CD4-positive, CD25-positive, alpha-beta regulatory T cell (primary cell): ENCODE data around the gene N4BP2L1. TPM values are rescaled to one million over a fixed set of nuclear protein-coding genes. Genes with fewer than 3 reads are reported as not detected.
A peak's percentile ranks its signal among the peaks of the same experiment; 100 is the strongest.

Source experiments
- ATAC-seq, 2 donors: fragments of 150-1000 bp; cut with Tn5 transposase; one replicate each; pipeline ENCODE4 v1.10.0; 2021; ENCODE audit warnings: low read depth in 2 of 2, moderate number of reproducible peaks in 2 of 2, moderate library complexity in 1 of 2
- DNase-seq, 3 donors: peaks; one replicate each; pipeline versions ENCODE4 v3.0.0 to v3.0.0-alpha.2; 2012 to 2022; ENCODE audit warnings: mixed read lengths in 1 of 3
- H3K27ac ChIP-seq: one replicate; pipeline ENCODE4 v1.7.0; 2013; ENCODE audit warnings: mild to moderate bottlenecking, low read length; ENCODE audit not compliant: insufficient read depth, poor library complexity, severe bottlenecking
- H3K27me3 ChIP-seq: one replicate; pipeline ENCODE4 v1.7.0; 2013; ENCODE audit warnings: low read length; ENCODE audit not compliant: control insufficient read depth, insufficient read depth
- H3K36me3 ChIP-seq: one replicate; pipeline ENCODE4 v1.7.0; 2013; ENCODE audit warnings: mild to moderate bottlenecking, low read length, moderate library complexity; ENCODE audit not compliant: control insufficient read depth, insufficient read depth
- H3K4me1 ChIP-seq: 2 replicates; pipeline ENCODE4 v1.7.0; 2013; ENCODE audit warnings: mild to moderate bottlenecking, low read length; ENCODE audit not compliant: insufficient read depth, control insufficient read depth, poor library complexity, severe bottlenecking
- H3K4me3 ChIP-seq: one replicate; pipeline ENCODE4 v1.7.0; 2013; ENCODE audit warnings: low read depth, mild to moderate bottlenecking, low read length, moderate library complexity
- H3K9me3 ChIP-seq, 2 experiments: 1 replicate in 1 of 2; 2 replicates in 1 of 2; pipeline ENCODE4 v1.7.0; 2013; ENCODE audit warnings: low read length in 2 of 2, mild to moderate bottlenecking in 1 of 2, moderate library complexity in 1 of 2; ENCODE audit not compliant: control insufficient read depth in 2 of 2
- H3K27ac Mint-ChIP-seq, 3 donors: one replicate each; pipeline ENCODE4 v1.8.0; 2020 to 2022; ENCODE audit warnings: mild to moderate bottlenecking in 3 of 3, mixed read lengths in 3 of 3, moderate library complexity in 2 of 3
- H3K27me3 Mint-ChIP-seq: one replicate; pipeline ENCODE4 v1.8.0; 2022; ENCODE audit warnings: mild to moderate bottlenecking, mixed read lengths
- H3K36me3 Mint-ChIP-seq: one replicate; pipeline ENCODE4 v1.8.0; 2020; ENCODE audit warnings: mixed read lengths
- H3K4me1 Mint-ChIP-seq, 4 donors: one replicate each; pipeline ENCODE4 v1.8.0; 2020 to 2022; ENCODE audit warnings: mixed read lengths in 4 of 4, mild to moderate bottlenecking in 1 of 4
- H3K4me3 Mint-ChIP-seq, 4 donors: one replicate each; pipeline ENCODE4 v1.8.0; 2020 to 2022; ENCODE audit warnings: mild to moderate bottlenecking in 4 of 4, mixed read lengths in 4 of 4, moderate library complexity in 3 of 4
- H3K9me3 Mint-ChIP-seq, 7 donors: one replicate each; pipeline ENCODE4 v1.8.0; 2020 to 2022; ENCODE audit warnings: mixed read lengths in 7 of 7, mild to moderate bottlenecking in 3 of 7, moderate library complexity in 2 of 7
- polyA plus RNA-seq, 4 donors: library from polyadenylated mRNA; unstranded; fragments of 300-500 nt; fragmentation: Illumina TruSeq; gene quantifications; one replicate each; pipeline ENCODE4 v1.2.3, GENCODE V29; 2021
- total RNA-seq: library from RNA; stranded (reverse); gene quantifications from one replicate; pipeline ENCODE4 v1.2.3, GENCODE V29; 2022

N4BP2L1 gene
- total and polyA plus RNA-seq, 5 donors from 2014 or later = 48.5 to 65.7 (median 58.7) TPM

DNA sequence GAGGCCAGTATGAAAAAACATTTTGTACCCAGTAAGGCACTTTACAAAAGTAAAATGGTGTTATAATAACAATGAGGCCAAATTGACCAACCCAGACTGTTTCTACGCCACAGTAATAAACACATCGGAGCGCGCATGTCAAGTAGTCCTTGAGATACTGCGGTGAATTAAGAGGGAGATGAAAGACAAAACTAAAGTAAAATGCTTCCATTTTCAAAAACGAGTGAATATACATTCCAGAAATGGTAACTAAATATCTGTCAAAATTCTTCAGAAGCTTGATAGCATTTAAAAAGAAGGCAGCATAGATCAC, 19.0 kb downstream of the N4BP2L1 start:
- DNase-seq (no peak), ATAC-seq (no peak)
- H3K4me3 Mint-ChIP-seq = no peak overlapping the region
- H3K4me1 ChIP-seq = no peaks in the 10 kb centered on the region
- peaks cover 43% of the 10 kb centered on the region for H3K36me3 Mint-ChIP-seq
- H3K4me3 ChIP-seq = peak overlapping the region; percentile 63
- H3K27me3 ChIP-seq = no peaks in the 10 kb centered on the region
- H3K9me3 Mint-ChIP-seq = no peaks in the 10 kb centered on the region
- peaks cover 25% of the 10 kb centered on the region for H3K36me3 ChIP-seq
- peaks cover 11 to 39% (median 32%) of the 10 kb centered on the region in 4 donors for H3K4me1 Mint-ChIP-seq
- H3K27ac ChIP-seq = no peak overlapping the region
- H3K27me3 Mint-ChIP-seq = no peaks in the 10 kb centered on the region
- no peaks in the 10 kb centered on the region for H3K9me3 ChIP-seq
- peak overlapping the region; percentile 2 to 94 (median 66) for H3K27ac Mint-ChIP-seq

DNA sequence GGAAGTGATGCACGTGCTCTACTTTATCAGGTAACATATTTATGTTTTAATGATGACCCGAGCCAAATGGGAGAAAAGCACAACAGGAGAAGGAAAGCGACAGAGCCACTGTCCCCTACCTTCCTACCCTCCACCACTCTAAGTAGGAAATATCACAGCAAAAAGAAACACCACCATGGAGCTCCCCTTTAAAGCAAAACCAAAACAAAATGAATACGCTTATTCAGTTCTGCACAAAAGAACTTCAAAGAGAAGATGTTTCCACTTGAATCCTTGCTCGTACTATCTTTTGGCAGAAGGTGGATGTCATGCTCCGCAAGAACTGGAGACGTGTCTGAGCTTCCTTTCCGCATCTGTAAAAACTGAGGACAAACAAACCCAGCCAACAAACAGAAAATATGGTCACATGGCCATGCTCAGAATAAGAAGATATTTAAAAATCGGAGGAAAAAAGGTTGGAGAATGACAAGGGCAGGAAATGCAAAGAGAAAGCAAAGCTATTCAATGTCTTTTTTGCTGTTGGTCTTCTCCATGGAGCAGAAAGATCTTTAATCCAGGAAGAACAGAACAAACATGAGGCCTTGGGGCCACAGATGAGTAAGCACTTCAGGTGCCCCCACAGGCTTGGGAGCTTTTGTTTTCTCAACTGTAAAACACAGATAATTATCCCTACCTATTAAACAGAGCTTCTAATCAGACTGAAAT, 19.5 kb downstream of the N4BP2L1 start:
- H3K27me3 Mint-ChIP-seq = no peaks in the 10 kb centered on the region
- Histone ChIP-seq H3K4me1 (no peaks in the 10 kb centered on the region), H3K27me3 (no peaks in the 10 kb centered on the region), H3K9me3 (no peaks in the 10 kb centered on the region), H3K36me3 (peaks cover 31% of the 10 kb centered on the region), H3K27ac (peak overlapping the region; percentile 34), H3K4me3 (peak overlapping the region; percentile 63)
- H3K36me3 Mint-ChIP-seq = peaks cover 43% of the 10 kb centered on the region
- H3K9me3 Mint-ChIP-seq = no peaks in the 10 kb centered on the region
- no peak for ATAC-seq
- H3K4me1 Mint-ChIP-seq = peaks cover 11 to 39% (median 32%) of the 10 kb centered on the region in 4 donors
- peak overlapping the region; percentile 62 to 83 (median 68) for H3K4me3 Mint-ChIP-seq
- DNase-seq = peak in 1 of 3 donors; percentile 22
- peak overlapping the region; percentile 66 to 94 (median 80) for H3K27ac Mint-ChIP-seq

DNA sequence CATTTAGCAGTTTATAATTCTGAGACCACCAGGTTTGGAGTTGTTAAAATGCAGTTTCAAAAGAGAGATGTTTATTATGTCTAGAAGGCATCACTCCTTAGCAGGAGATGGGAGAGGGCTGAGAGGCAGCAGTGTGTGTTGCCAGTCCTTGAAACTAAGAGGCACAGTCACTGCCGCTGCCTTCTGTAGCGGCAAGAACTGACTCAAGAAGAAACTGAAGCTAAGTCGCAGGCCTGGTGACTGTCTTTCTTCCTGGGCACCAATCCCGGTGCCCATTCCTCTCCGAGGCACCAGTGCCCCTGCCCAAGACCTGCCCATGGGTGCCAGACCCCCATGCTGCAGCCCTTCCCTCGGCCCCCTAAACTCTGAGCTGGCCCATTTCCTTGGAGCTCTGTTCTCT, 20.1 kb downstream of the N4BP2L1 start:
- Mint-ChIP-seq H3K4me3 (peak overlapping the region in 3 of 4 donors; percentile 62 to 71 (median 66)), H3K27ac (peak overlapping the region; percentile 66 to 94 (median 80)), H3K4me1 (peaks cover 11 to 37% (median 32%) of the 10 kb centered on the region in 4 donors), H3K9me3 (no peaks in the 10 kb centered on the region), H3K27me3 (no peaks in the 10 kb centered on the region), H3K36me3 (peaks cover 48% of the 10 kb centered on the region)
- Histone ChIP-seq H3K27me3 (no peaks in the 10 kb centered on the region), H3K4me1 (no peaks in the 10 kb centered on the region), H3K9me3 (no peaks in the 10 kb centered on the region), H3K27ac (peak overlapping the region; percentile 34), H3K4me3 (peak overlapping the region; percentile 63), H3K36me3 (peaks cover 37% of the 10 kb centered on the region)
- DNase-seq (peak in 1 of 3 donors; percentile 34), ATAC-seq (no peak)

DNA sequence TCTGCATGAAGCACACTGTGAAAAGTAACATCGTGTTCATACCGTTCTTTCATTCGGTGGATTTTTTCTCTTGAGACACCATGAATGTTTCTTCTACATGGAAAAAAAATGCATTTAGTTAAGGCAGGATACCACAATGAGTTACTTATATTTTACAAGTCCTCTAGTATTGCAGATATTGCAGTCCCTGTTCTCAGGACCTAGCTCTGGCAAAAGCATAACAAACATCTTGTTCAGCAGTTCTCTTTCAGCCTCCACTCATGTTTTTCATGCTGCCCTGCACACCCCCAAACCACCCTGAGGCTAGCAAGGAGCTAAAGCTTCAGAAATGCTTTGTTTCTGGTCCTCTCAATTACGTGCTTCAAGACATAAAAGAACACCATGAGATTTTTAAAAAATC, 24.8 kb downstream of the N4BP2L1 start:
- no peak overlapping the region for H3K4me3 Mint-ChIP-seq

DNA sequence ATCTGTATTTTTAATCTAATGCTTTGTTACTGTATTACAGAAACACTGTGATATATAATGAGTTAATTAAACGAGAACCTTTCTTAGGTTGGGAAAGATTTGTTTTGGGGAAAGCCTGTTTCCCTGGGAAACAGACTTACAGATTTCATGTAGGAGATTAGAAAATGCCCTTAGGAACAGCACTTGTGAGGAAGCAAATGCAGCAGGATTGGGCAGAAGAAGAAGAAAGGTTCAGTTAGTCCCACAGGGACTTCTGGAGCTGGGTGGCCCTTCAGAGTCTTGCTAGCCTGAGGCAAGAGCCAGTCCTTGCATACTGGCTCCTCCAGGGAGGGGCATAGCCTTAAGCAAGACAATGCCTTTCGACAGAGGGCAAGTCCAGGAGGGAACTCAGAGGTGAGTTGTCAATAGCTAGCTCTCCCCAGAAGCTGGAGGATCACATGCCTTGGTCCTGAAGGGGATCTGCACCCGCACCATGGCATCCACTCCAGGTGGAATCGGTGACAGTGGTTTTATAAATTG, 36.8 kb downstream of the N4BP2L1 start:
- no peaks in the 10 kb centered on the region for H3K9me3 ChIP-seq
- ATAC-seq = no peak
- no peak overlapping the region for H3K4me3 Mint-ChIP-seq
- DNase-seq = no peak
- no peaks in the 10 kb centered on the region for H3K27me3 ChIP-seq
- H3K27me3 Mint-ChIP-seq = no peaks in the 10 kb centered on the region
- H3K27ac Mint-ChIP-seq = no peak overlapping the region
- H3K9me3 Mint-ChIP-seq = no peaks in the 10 kb centered on the region
- no peak overlapping the region for H3K27ac ChIP-seq
- H3K4me1 Mint-ChIP-seq = peaks cover 3 to 11% (median 8%) of the 10 kb centered on the region in 4 donors
- no peak overlapping the region for H3K4me3 ChIP-seq
- no peaks in the 10 kb centered on the region for H3K36me3 Mint-ChIP-seq
- peaks cover 5% of the 10 kb centered on the region for H3K4me1 ChIP-seq
- H3K36me3 ChIP-seq = no peaks in the 10 kb centered on the region

More for the DNA sequence above, 24.8 kb downstream of the N4BP2L1 start:
- DNase-seq (no peak), ATAC-seq (no peak)
- Mint-ChIP-seq H3K27me3 (no peaks in the 10 kb centered on the region), H3K9me3 (no peaks in the 10 kb centered on the region), H3K4me1 (peaks cover under 1 to 7% (median 6%) of the 10 kb centered on the region in 4 donors), H3K27ac (peak overlapping the region in 1 of 3 donors; percentile 25), H3K36me3 (peaks cover 47% of the 10 kb centered on the region)
- H3K4me3 ChIP-seq = no peak overlapping the region
- no peaks in the 10 kb centered on the region for H3K27me3 ChIP-seq
- H3K9me3 ChIP-seq = no peaks in the 10 kb centered on the region
- peaks cover 50% of the 10 kb centered on the region for H3K36me3 ChIP-seq
- no peak overlapping the region for H3K27ac ChIP-seq
- no peaks in the 10 kb centered on the region for H3K4me1 ChIP-seq

DNA sequence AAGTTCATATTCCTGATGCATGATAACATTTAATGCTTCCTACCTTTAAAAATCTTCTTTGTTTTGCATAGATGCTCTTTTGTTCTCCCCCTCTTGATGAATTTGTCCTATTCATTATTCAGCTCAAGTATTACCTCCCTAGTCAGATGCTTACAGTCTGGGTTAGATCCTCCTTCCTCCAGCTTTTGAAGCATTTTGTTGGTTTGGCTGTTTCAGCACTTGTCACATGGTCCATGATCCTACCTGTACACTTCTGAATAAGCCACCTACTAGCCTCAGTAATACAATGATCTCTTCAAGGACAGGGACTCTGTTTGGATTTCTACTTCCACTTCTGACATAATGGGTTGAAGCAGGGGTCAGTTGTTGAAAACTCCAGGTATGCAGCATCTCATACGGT, 37.4 kb downstream of the N4BP2L1 start:
- no peak for ATAC-seq
- peak overlapping the region in 1 of 3 donors; percentile 3 for H3K27ac Mint-ChIP-seq

DNA sequence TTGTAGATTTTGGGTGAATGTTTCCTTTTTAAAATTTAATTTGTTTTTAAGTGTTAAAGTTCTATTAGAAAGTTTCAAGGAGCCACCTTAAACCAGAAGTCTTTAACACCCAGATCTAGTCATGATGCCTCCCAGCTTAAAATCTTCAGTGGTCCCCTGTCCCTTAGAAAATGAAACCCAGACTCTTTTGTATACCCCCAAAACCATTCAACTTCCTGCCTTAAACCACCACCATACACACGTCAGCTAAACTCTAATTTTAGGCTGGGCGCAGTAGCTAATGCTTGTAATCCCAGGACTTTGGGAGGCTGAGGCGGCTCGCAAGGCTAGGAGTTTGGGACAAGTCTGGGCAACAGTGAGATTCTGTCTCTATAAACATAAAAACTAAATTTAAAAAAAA, 37.9 kb downstream of the N4BP2L1 start:
- H3K9me3 Mint-ChIP-seq = no peaks in the 10 kb centered on the region
- Histone ChIP-seq H3K27ac (no peak overlapping the region), H3K4me1 (peaks cover 5% of the 10 kb centered on the region), H3K27me3 (no peaks in the 10 kb centered on the region), H3K4me3 (no peak overlapping the region), H3K9me3 (no peaks in the 10 kb centered on the region), H3K36me3 (no peaks in the 10 kb centered on the region)
- H3K27ac Mint-ChIP-seq = peak overlapping the region in 2 of 3 donors; percentile 3 to 23
- ATAC-seq = no peak
- H3K4me1 Mint-ChIP-seq = peaks cover 3 to 11% (median 8%) of the 10 kb centered on the region in 4 donors
- H3K27me3 Mint-ChIP-seq = no peaks in the 10 kb centered on the region
- no peak overlapping the region for H3K4me3 Mint-ChIP-seq
- H3K36me3 Mint-ChIP-seq = no peaks in the 10 kb centered on the region
- DNase-seq = no peak

More for the DNA sequence above, 37.4 kb downstream of the N4BP2L1 start:
- Histone ChIP-seq H3K27me3 (no peaks in the 10 kb centered on the region), H3K9me3 (no peaks in the 10 kb centered on the region), H3K27ac (no peak overlapping the region), H3K4me1 (peaks cover 5% of the 10 kb centered on the region), H3K4me3 (no peak overlapping the region), H3K36me3 (no peaks in the 10 kb centered on the region)
- Mint-ChIP-seq H3K4me3 (no peak overlapping the region), H3K9me3 (no peaks in the 10 kb centered on the region), H3K4me1 (peaks cover 3 to 11% (median 8%) of the 10 kb centered on the region in 4 donors), H3K27me3 (no peaks in the 10 kb centered on the region), H3K36me3 (no peaks in the 10 kb centered on the region)
- no peak for DNase-seq

DNA sequence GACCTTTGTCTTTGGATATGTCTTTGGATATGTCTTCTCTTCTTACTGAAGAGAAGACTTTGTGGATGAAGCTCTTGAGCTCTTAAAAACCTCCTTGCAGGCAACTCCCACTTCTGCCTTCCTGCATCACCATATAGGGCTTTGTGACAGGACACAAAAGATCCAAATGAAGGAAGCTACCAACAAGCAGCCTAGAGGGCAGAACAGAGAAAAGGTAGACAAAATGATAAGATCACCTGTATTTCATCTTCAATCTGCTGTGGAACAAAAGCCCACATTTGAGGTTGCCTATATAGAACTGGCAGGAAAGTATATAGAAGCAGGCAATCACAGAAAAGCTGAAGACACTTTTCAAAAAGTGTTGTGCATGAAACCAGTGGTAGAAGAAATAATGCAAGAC, 42.5 kb downstream of the N4BP2L1 start:
- no peak overlapping the region for H3K27ac Mint-ChIP-seq
- H3K9me3 Mint-ChIP-seq = no peaks in the 10 kb centered on the region
- DNase-seq = peak in 1 of 3 donors; percentile 7
- no peak overlapping the region for H3K4me3 ChIP-seq
- H3K9me3 ChIP-seq = no peaks in the 10 kb centered on the region
- H3K27me3 ChIP-seq = no peaks in the 10 kb centered on the region
- H3K4me3 Mint-ChIP-seq = no peak overlapping the region
- H3K36me3 Mint-ChIP-seq = no peaks in the 10 kb centered on the region
- H3K36me3 ChIP-seq = no peaks in the 10 kb centered on the region
- H3K27ac ChIP-seq = no peak overlapping the region
- ATAC-seq = no peak
- peaks cover 5% of the 10 kb centered on the region for H3K4me1 ChIP-seq
- no peaks in the 10 kb centered on the region for H3K27me3 Mint-ChIP-seq
- peaks cover 0 to under 1% (median under 1%) of the 10 kb centered on the region in 4 donors for H3K4me1 Mint-ChIP-seq
